Panc1 (cell line): ENCODE results near the gene NEMF. TPM values are rescaled to one million over a fixed set of nuclear protein-coding genes. Genes with fewer than 3 reads are reported as not detected.

ENCODE experiments used
- ATAC-seq: fragments of 200-7000 bp; cut with Tn5 transposase; 2 replicates; pipeline ENCODE4 v1.9.1; 2020; ENCODE audit warnings: mild to moderate bottlenecking, moderate library complexity
- Bru-seq: library from RNA; stranded (reverse); fragments of 400-500 nt; gene quantifications from one replicate; lab custom pipeline; 2021; lab: Mats Ljungman, UMichigan
- BruChase-seq, 2 experiments: library from RNA; stranded (reverse); fragments of 400-500 nt; gene quantifications; one replicate each; lab custom pipeline; 2021; lab: Mats Ljungman, UMichigan
- BruUV-seq: library from RNA; stranded (reverse); fragments of 400-500 nt; replicated peaks from 2 replicates; lab custom pipeline; 2021; lab: Mats Ljungman, UMichigan
- CTCF ChIA-PET: fragments of 300-600 bp; sonication (Branson Sonifier 250); formaldehyde crosslinking; loops from one replicate; lab custom pipeline; 2022; ENCODE audit warnings: antibody characterized with exemption; lab: Charles Lee
- POLR2A ChIA-PET: fragments of 300-600 bp; sonication (Branson Sonifier 250); formaldehyde crosslinking; loops from one replicate; lab custom pipeline; 2022; ENCODE audit warnings: antibody characterized with exemption; lab: Charles Lee
- DNase-seq: peaks from one replicate; pipeline ENCODE4 v3.0.0-alpha.2; 2010; ENCODE audit warnings: low read depth, low spot score
- H3K27ac ChIP-seq: 2 replicates; pipeline ENCODE4 v1.5.1; 2011; ENCODE audit warnings: mild to moderate bottlenecking, low read length, inconsistent platforms
- H3K27me3 ChIP-seq: fragments of 200-500 bp; sonication (Bioruptor generic); 2 replicates; pipeline ENCODE4 v1.6.0; 2014; ENCODE audit warnings: low read length, inconsistent platforms; ENCODE audit not compliant: control insufficient read depth, insufficient read depth
- H3K36me3 ChIP-seq: fragments of 200-500 bp; sonication (Bioruptor generic); 2 replicates; pipeline ENCODE4 v1.5.1; 2014; ENCODE audit warnings: inconsistent platforms, mild to moderate bottlenecking, low read length, moderate library complexity; ENCODE audit not compliant: control insufficient read depth, insufficient read depth
- H3K4me1 ChIP-seq: 2 replicates; pipeline ENCODE4 v1.5.1; 2011; ENCODE audit warnings: inconsistent platforms, mild to moderate bottlenecking, low read length, moderate library complexity; ENCODE audit not compliant: control insufficient read depth, insufficient read depth
- H3K4me3 ChIP-seq, 2 experiments: 2 replicates each; pipeline ENCODE4 v1.5.1; 2011 to 2012; ENCODE audit warnings: low read depth in 2 of 2, low read length in 2 of 2, mild to moderate bottlenecking in 2 of 2, inconsistent platforms in 1 of 2, moderate library complexity in 1 of 2
- H3K9me3 ChIP-seq: fragments of 200-500 bp; sonication (Bioruptor generic); 2 replicates; pipeline ENCODE4 v1.5.1; 2014; ENCODE audit warnings: low read depth, mild to moderate bottlenecking, inconsistent platforms, low read length, moderate library complexity; ENCODE audit not compliant: control insufficient read depth, insufficient read depth
- POLR2AphosphoS5 ChIP-seq: IDR thresholded peaks from 2 replicates; pipeline ENCODE4 v1.6.1; 2012; ENCODE audit warnings: mild to moderate bottlenecking, low read depth, low read length, moderate library complexity
- SIN3A ChIP-seq: IDR thresholded peaks from 2 replicates; pipeline ENCODE4 v1.6.1; 2012; ENCODE audit warnings: low read depth, mild to moderate bottlenecking, low read length, moderate library complexity, borderline replicate concordance; ENCODE audit not compliant: insufficient read depth
- TCF7L2 ChIP-seq: IDR thresholded peaks from 2 replicates; pipeline ENCODE4 v1.6.1; 2011; ENCODE audit warnings: mild to moderate bottlenecking, low read depth, low read length, inconsistent platforms
- in situ Hi-C: cut with HindIII; loops from 2 replicates; pipeline ENCODE4 v1.10.0; 2016; ENCODE audit warnings: low sequenced_read_pairs, low pct_unique_long_range_greater_than_20kb
- intact Hi-C: fragments of 100-400 bp; cut with micrococcal nuclease; formaldehyde crosslinking; loops from one replicate; pipeline ENCODE4 v1.10.0; 2022; ENCODE audit not compliant: unreplicated experiment
- long read RNA-seq: library from polyadenylated mRNA; unstranded; transcript quantifications from one replicate; pipeline ENCODE4 v2.0.0, GENCODE V29; 2021; ENCODE audit not compliant: unreplicated experiment
- polyA plus RNA-seq: library from polyadenylated mRNA; unstranded; fragments of >200 nt; gene quantifications from one replicate; pipeline ENCODE4 v1.2.1, GENCODE V29; 2012; ENCODE audit warnings: missing spikeins; ENCODE audit not compliant: insufficient read length
- total RNA-seq: library from RNA; stranded (reverse); gene quantifications from one replicate; pipeline ENCODE4 v1.2.1, GENCODE V29; 2021; ENCODE audit not compliant: unreplicated experiment
- TF ChIP-seq, protein P1 (sequence below): fragments of 450-650 bp; IDR thresholded peaks from 2 replicates; pipeline ENCODE4 v1.5.1; 2017; ENCODE audit warnings: mild to moderate bottlenecking
- TF ChIP-seq, protein P2 (sequence below), 2 experiments: IDR thresholded peaks; 2 replicates each; pipeline ENCODE4 v1.6.1; 2011 to 2012; ENCODE audit warnings: low read depth in 2 of 2, control low read depth in 1 of 2, low read length in 1 of 2, mild to moderate bottlenecking in 1 of 2, moderate library complexity in 1 of 2; ENCODE audit not compliant: insufficient read depth in 1 of 2

Gene NEMF, protein sequence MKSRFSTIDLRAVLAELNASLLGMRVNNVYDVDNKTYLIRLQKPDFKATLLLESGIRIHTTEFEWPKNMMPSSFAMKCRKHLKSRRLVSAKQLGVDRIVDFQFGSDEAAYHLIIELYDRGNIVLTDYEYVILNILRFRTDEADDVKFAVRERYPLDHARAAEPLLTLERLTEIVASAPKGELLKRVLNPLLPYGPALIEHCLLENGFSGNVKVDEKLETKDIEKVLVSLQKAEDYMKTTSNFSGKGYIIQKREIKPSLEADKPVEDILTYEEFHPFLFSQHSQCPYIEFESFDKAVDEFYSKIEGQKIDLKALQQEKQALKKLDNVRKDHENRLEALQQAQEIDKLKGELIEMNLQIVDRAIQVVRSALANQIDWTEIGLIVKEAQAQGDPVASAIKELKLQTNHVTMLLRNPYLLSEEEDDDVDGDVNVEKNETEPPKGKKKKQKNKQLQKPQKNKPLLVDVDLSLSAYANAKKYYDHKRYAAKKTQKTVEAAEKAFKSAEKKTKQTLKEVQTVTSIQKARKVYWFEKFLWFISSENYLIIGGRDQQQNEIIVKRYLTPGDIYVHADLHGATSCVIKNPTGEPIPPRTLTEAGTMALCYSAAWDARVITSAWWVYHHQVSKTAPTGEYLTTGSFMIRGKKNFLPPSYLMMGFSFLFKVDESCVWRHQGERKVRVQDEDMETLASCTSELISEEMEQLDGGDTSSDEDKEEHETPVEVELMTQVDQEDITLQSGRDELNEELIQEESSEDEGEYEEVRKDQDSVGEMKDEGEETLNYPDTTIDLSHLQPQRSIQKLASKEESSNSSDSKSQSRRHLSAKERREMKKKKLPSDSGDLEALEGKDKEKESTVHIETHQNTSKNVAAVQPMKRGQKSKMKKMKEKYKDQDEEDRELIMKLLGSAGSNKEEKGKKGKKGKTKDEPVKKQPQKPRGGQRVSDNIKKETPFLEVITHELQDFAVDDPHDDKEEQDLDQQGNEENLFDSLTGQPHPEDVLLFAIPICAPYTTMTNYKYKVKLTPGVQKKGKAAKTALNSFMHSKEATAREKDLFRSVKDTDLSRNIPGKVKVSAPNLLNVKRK
- total RNA-seq, result 38.3 TPM
- 17.4 TPM for polyA plus RNA-seq
- percentile 84 among the genes with signal in this experiment for Bru-seq, nascent RNA
- BruChase-seq, experiment 1, labeled RNA remaining after a 2-hour chase, result percentile 82 among the genes with signal in this experiment
- percentile 83 among the genes with signal in this experiment for BruChase-seq, experiment 2, labeled RNA remaining after a 6-hour chase
- long read RNA-seq, full-length matches to known transcripts, result 1 of 65 reads
- long read RNA-seq, partial matches to known transcripts, result 55 of 65 reads
- long read RNA-seq, other reads (novel, unspliced or antisense), result 9 of 65 reads

DNA sequence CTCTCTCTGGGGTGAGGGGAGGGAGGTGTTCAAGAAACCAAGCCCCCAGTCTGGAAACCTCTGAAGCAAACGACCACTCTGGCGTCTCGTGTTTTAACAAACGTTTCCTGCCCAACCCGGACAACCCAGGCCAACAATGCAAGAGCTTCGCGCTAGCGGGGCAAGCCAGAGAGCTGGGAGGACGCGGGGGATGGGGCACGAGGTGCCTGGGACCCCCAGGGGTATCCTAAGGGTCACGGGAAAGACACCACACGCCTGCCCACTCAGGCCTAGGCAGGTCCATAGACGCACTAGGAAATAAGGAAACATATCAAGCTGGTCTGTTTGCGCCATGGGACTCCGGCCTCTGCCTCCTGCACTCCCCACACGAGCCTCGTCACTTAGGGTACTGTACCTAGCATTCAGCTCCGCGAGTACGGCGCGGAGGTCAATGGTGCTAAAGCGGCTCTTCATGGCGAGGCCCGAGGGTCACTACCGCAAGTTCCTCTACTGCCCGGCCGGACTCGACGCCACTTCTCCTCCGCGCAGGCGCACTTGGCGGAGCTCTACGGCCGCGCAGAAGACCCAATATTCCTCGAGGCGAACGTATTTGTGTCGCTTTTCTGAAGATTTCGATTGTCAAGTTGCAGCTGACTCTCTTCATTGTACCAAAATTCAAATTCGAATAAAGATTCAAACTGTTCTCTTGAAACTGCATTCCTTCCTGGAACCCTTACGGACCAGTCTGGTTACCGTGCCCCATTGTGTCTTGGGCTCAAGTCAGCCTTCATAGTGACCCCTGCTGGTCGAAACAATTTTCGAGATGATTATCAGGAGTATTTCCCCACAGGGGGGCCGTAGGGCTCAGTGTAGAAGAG, at the start of gene NEMF:
TSS of gene NEMF (minus strand) at position 488 of the 857 bp plus-strand sequence. CDS start at position 453, 35 bp downstream.
- TF ChIP-seq, protein P1, sequence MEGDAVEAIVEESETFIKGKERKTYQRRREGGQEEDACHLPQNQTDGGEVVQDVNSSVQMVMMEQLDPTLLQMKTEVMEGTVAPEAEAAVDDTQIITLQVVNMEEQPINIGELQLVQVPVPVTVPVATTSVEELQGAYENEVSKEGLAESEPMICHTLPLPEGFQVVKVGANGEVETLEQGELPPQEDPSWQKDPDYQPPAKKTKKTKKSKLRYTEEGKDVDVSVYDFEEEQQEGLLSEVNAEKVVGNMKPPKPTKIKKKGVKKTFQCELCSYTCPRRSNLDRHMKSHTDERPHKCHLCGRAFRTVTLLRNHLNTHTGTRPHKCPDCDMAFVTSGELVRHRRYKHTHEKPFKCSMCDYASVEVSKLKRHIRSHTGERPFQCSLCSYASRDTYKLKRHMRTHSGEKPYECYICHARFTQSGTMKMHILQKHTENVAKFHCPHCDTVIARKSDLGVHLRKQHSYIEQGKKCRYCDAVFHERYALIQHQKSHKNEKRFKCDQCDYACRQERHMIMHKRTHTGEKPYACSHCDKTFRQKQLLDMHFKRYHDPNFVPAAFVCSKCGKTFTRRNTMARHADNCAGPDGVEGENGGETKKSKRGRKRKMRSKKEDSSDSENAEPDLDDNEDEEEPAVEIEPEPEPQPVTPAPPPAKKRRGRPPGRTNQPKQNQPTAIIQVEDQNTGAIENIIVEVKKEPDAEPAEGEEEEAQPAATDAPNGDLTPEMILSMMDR, result peak; percentile 83
- TF ChIP-seq SIN3A (0 out of 2 replicates have a peak, but pooled peaks have one; percentile 68), TCF7L2 (peak; percentile 15; the same call in 1 of the 2 replicates), POLR2AphosphoS5 (peak; percentile 85)
- TF ChIP-seq, protein P2, sequence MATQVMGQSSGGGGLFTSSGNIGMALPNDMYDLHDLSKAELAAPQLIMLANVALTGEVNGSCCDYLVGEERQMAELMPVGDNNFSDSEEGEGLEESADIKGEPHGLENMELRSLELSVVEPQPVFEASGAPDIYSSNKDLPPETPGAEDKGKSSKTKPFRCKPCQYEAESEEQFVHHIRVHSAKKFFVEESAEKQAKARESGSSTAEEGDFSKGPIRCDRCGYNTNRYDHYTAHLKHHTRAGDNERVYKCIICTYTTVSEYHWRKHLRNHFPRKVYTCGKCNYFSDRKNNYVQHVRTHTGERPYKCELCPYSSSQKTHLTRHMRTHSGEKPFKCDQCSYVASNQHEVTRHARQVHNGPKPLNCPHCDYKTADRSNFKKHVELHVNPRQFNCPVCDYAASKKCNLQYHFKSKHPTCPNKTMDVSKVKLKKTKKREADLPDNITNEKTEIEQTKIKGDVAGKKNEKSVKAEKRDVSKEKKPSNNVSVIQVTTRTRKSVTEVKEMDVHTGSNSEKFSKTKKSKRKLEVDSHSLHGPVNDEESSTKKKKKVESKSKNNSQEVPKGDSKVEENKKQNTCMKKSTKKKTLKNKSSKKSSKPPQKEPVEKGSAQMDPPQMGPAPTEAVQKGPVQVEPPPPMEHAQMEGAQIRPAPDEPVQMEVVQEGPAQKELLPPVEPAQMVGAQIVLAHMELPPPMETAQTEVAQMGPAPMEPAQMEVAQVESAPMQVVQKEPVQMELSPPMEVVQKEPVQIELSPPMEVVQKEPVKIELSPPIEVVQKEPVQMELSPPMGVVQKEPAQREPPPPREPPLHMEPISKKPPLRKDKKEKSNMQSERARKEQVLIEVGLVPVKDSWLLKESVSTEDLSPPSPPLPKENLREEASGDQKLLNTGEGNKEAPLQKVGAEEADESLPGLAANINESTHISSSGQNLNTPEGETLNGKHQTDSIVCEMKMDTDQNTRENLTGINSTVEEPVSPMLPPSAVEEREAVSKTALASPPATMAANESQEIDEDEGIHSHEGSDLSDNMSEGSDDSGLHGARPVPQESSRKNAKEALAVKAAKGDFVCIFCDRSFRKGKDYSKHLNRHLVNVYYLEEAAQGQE (IDR thresholded peaks at IDR 0.05; ENCODE audit: insufficient read depth in 1 of 2, low read depth in 2 of 2, low read length in 1 of 2), result no peak
- DNase-seq (peak; percentile 86), ATAC-seq (peak; percentile 87)
- Histone ChIP-seq H3K27me3 (no peaks in the 10 kb centered on the region), H3K27ac (peak within 1 kb of the TSS; percentile 92), H3K9me3 (no peaks in the 10 kb centered on the region), H3K4me3 (peak within 1 kb of the TSS; percentile 80 to 97), H3K36me3 (peaks cover 16% of the 10 kb centered on the region), H3K4me1 (peaks cover 7% of the 10 kb centered on the region; the same call in 1 of the 2 replicates)
- in situ Hi-C loops (no loop called here), intact Hi-C loops (no loop called here)
- BruUV-seq, result TSS peak; percentile 41
- POLR2A ChIA-PET, result no interaction called here
- CTCF ChIA-PET, result interaction anchor here (0.7 to 1.7 kb wide), 4 partner anchors 10 to 273 kb away, joined by 3 to 5 read pairs (median 3); partner anchors contain the start of gene DNAAF2
